H1 (cell line): Measurements from ENCODE around the gene TEAD2. TPM values are rescaled to one million over a fixed set of nuclear protein-coding genes. Genes with fewer than 3 reads are reported as not detected.
"Not testable (repeated sequence)": the region's sequence is repeated elsewhere in the genome, so short reads cannot be mapped to it uniquely, and the experiment has no call there.

Experiments used
- CTCF ChIA-PET: fragments of 300-600 bp; sonication (Branson Sonifier 250); formaldehyde crosslinking; loops from one replicate; lab custom pipeline; 2021; ENCODE audit not compliant: partially characterized antibody; lab: Charles Lee
- POLR2A ChIA-PET: fragments of 300-600 bp; sonication (Branson Sonifier 250); formaldehyde crosslinking; loops from one replicate; lab custom pipeline; 2021; ENCODE audit warnings: inconsistent platforms; ENCODE audit not compliant: partially characterized antibody; lab: Charles Lee
- DNase-seq, 2 experiments: peaks; one replicate each; pipeline versions ENCODE4 v3.0.0 to v3.0.0-alpha.2; 2010 to 2022; ENCODE audit warnings: low spot score in 2 of 2, low read depth in 1 of 2, mixed read lengths in 1 of 2
- FAIRE-seq: peaks from 2 replicates; lab custom pipeline; 2011; peaks lifted over from hg19 to GRCh38; lab: Jason Lieb, UNC
- H2AFZ ChIP-seq: 2 replicates; pipeline ENCODE4 v1.8.1; 2012; ENCODE audit warnings: low read length, inconsistent platforms
- H2AK5ac ChIP-seq: 2 replicates; pipeline ENCODE4 v1.6.1; 2013; ENCODE audit warnings: low read depth, low read length
- H2BK120ac ChIP-seq: replicated peaks from 2 replicates; pipeline ENCODE3; 2013; ENCODE audit warnings: low read depth, low read length, inconsistent platforms
- H2BK12ac ChIP-seq: 2 replicates; pipeline ENCODE4 v1.6.1; 2013; ENCODE audit warnings: low read depth, low read length
- H2BK15ac ChIP-seq: 2 replicates; pipeline ENCODE4 v1.6.1; 2013; ENCODE audit warnings: low read length
- H2BK20ac ChIP-seq: 2 replicates; pipeline ENCODE4 v1.6.1; 2013; ENCODE audit warnings: low read length
- H2BK5ac ChIP-seq: 2 replicates; pipeline ENCODE4 v1.6.1; 2013; ENCODE audit warnings: low read depth, low read length
- H3K14ac ChIP-seq: 2 replicates; pipeline ENCODE4 v1.6.1; 2013; ENCODE audit warnings: inconsistent platforms; ENCODE audit not compliant: insufficient read length
- H3K18ac ChIP-seq: 2 replicates; pipeline ENCODE4 v1.6.1; 2013; ENCODE audit warnings: low read length; ENCODE audit errors: extremely low read depth
- H3K23ac ChIP-seq: 2 replicates; pipeline ENCODE4 v1.6.1; 2013; ENCODE audit warnings: inconsistent platforms; ENCODE audit not compliant: insufficient read length
- H3K23me2 ChIP-seq: 2 replicates; pipeline ENCODE4 v1.6.1; 2013; ENCODE audit warnings: low read depth, low read length
- H3K27ac ChIP-seq: 2 replicates; pipeline ENCODE4 v1.6.1; 2011; ENCODE audit warnings: low read depth, low read length, inconsistent platforms
- H3K27me3 ChIP-seq, 4 experiments: replicated peaks in 1 of 4; 1 replicate in 1 of 4; 2 replicates in 3 of 4; pipeline versions ENCODE4 v1.6.1 to v1.8.1; 2011 to 2013; ENCODE audit warnings: low read length in 3 of 4, mild to moderate bottlenecking in 3 of 4, inconsistent platforms in 2 of 4, mixed read lengths in 2 of 4, moderate library complexity in 1 of 4; ENCODE audit not compliant: control insufficient read depth in 3 of 4, insufficient read depth in 3 of 4; ENCODE audit errors: extremely low read depth in 1 of 4
- H3K36me3 ChIP-seq, 4 experiments: 2 replicates each; pipeline versions ENCODE4 v1.6.1 to v1.8.1; 2011 to 2013; ENCODE audit warnings: mild to moderate bottlenecking in 4 of 4, low read length in 3 of 4, moderate library complexity in 2 of 4, control low read depth in 1 of 4, inconsistent platforms in 1 of 4; ENCODE audit not compliant: insufficient read depth in 4 of 4, control insufficient read depth in 2 of 4
- H3K4ac ChIP-seq: replicated peaks from 2 replicates; pipeline ENCODE3; 2013; ENCODE audit warnings: low read length, low read depth, mixed read lengths, inconsistent platforms; ENCODE audit not compliant: insufficient read length
- H3K4me1 ChIP-seq, 4 experiments: replicated peaks in 1 of 4; 1 replicate in 1 of 4; 2 replicates in 3 of 4; pipeline versions ENCODE4 v1.6.1 to v1.8.1; 2011 to 2013; ENCODE audit warnings: low read length in 3 of 4, inconsistent platforms in 2 of 4, mixed read lengths in 1 of 4; ENCODE audit not compliant: insufficient read depth in 4 of 4, control insufficient read depth in 3 of 4
- H3K4me2 ChIP-seq, 2 experiments: 2 replicates each; pipeline versions ENCODE4 v1.6.1 to v1.8.1; 2011 to 2013; ENCODE audit warnings: low read depth in 2 of 2, low read length in 2 of 2, control low read depth in 1 of 2, inconsistent platforms in 1 of 2, mild to moderate bottlenecking in 1 of 2; ENCODE audit not compliant: insufficient read depth in 1 of 2
- H3K4me3 ChIP-seq, 4 experiments: fragments of 200-600, 300-600 bp in 1 of 4; sonication (generic), shearing (Covaris generic), sonication (Bioruptor Twin) in 1 of 4; 2 replicates each; pipeline versions ENCODE4 v1.5.1 to v1.8.1; 2011 to 2016; ENCODE audit warnings: low read length in 4 of 4, low read depth in 3 of 4, control low read depth in 2 of 4, inconsistent platforms in 2 of 4, mild to moderate bottlenecking in 2 of 4, mixed read lengths in 1 of 4, moderate library complexity in 1 of 4; ENCODE audit not compliant: insufficient read depth in 2 of 4; ENCODE audit errors: extremely low read depth in 1 of 4
- H3K56ac ChIP-seq: replicated peaks from 2 replicates; pipeline ENCODE3; 2013; ENCODE audit warnings: low read depth, mild to moderate bottlenecking, mixed read lengths, low read length, inconsistent platforms; ENCODE audit not compliant: insufficient read length
- H3K79me1 ChIP-seq: 2 replicates; pipeline ENCODE4 v1.6.1; 2013; ENCODE audit warnings: low read depth, low read length, control low read depth
- H3K79me2 ChIP-seq, 2 experiments: 2 replicates each; pipeline versions ENCODE4 v1.6.1 to v1.8.1; 2012 to 2013; ENCODE audit warnings: low read length in 2 of 2, mild to moderate bottlenecking in 2 of 2, inconsistent platforms in 1 of 2; ENCODE audit not compliant: insufficient read depth in 2 of 2, control insufficient read depth in 1 of 2
- H3K9ac ChIP-seq, 4 experiments: replicated peaks in 1 of 4; 1 replicate in 1 of 4; 2 replicates in 3 of 4; pipeline versions ENCODE4 v1.6.1 to v1.8.1; 2011 to 2013; ENCODE audit warnings: low read depth in 3 of 4, low read length in 3 of 4, control low read depth in 2 of 4, mild to moderate bottlenecking in 2 of 4, moderate library complexity in 2 of 4, inconsistent platforms in 1 of 4; ENCODE audit errors: extremely low read depth in 1 of 4
- H3K9me3 ChIP-seq, 2 experiments: 2 replicates each; pipeline versions ENCODE4 v1.6.1 to v1.8.1; 2012 to 2013; ENCODE audit warnings: mild to moderate bottlenecking in 2 of 2, moderate library complexity in 2 of 2, control low read depth in 1 of 2, inconsistent platforms in 1 of 2, low read depth in 1 of 2, low read length in 1 of 2, mixed read lengths in 1 of 2; ENCODE audit not compliant: insufficient read depth in 2 of 2
- H4K20me1 ChIP-seq, 2 experiments: replicated peaks in 1 of 2; 2 replicates each; pipeline versions ENCODE3 to v1.8.1; 2011 to 2013; ENCODE audit warnings: inconsistent platforms in 2 of 2, low read length in 2 of 2, mild to moderate bottlenecking in 1 of 2; ENCODE audit not compliant: insufficient read depth in 2 of 2, control insufficient read depth in 1 of 2
- H4K5ac ChIP-seq: 2 replicates; pipeline ENCODE4 v1.6.1; 2013; ENCODE audit warnings: low read length, low read depth, mixed read lengths, inconsistent platforms; ENCODE audit not compliant: insufficient read length
- H4K8ac ChIP-seq: 2 replicates; pipeline ENCODE4 v1.8.0; 2013; ENCODE audit warnings: mild to moderate bottlenecking, moderate library complexity, low read length, inconsistent platforms; ENCODE audit not compliant: insufficient read depth; ENCODE audit errors: extremely low read depth
- H4K91ac ChIP-seq: replicated peaks from 2 replicates; pipeline ENCODE3; 2013; ENCODE audit warnings: low read length, mixed read lengths, inconsistent platforms; ENCODE audit not compliant: insufficient read length
- BRCA1 ChIP-seq: IDR thresholded peaks from 2 replicates; pipeline ENCODE4 v1.6.1; 2012; ENCODE audit warnings: low read depth, low read length, improper control_type of control experiment
- JUN ChIP-seq: IDR thresholded peaks from 2 replicates; pipeline ENCODE4 v1.6.1; 2011; ENCODE audit warnings: low read depth, mild to moderate bottlenecking, improper control_type of control experiment, low read length
- PHF8 ChIP-seq: fragments of 200-600 bp; sonication (generic); conservative IDR thresholded peaks from 2 replicates; pipeline ENCODE4 v1.7.1; 2012; ENCODE audit warnings: low read depth, mild to moderate bottlenecking, inconsistent platforms, low read length, moderate library complexity
- RBBP5 ChIP-seq: IDR thresholded peaks from 2 replicates; pipeline ENCODE4 v1.7.1; 2012; ENCODE audit warnings: low read depth, mild to moderate bottlenecking, inconsistent platforms, low read length, moderate library complexity, borderline replicate concordance
- SP4 ChIP-seq: IDR thresholded peaks from 2 replicates; pipeline ENCODE4 v1.6.1; 2012; ENCODE audit warnings: low read length, inconsistent platforms
- TAF1 ChIP-seq: IDR thresholded peaks from 2 replicates; pipeline ENCODE4 v1.6.1; 2011; ENCODE audit warnings: mild to moderate bottlenecking, low read depth, low read length
- TBP ChIP-seq: IDR thresholded peaks from 2 replicates; pipeline ENCODE4 v1.6.1; 2011; ENCODE audit warnings: low read depth, low read length, improper control_type of control experiment
- WGBS, 2 experiments: shearing (Covaris generic) in 1 of 2; methylation state at CpG; one replicate each; pipeline versions ENCODE4 v1.1.6 to v1.1.7; 2013 to 2015; ENCODE audit warnings: low lambda C conversion rate in 2 of 2, mixed read lengths in 2 of 2, inconsistent platforms in 1 of 2, low coverage in 1 of 2, missing lambda C conversion rate in 1 of 2; ENCODE audit not compliant: insufficient replicate concordance in 2 of 2, insufficient coverage in 1 of 2, insufficient read length in 1 of 2; ENCODE audit errors: extremely low coverage in 1 of 2, missing lambda C conversion rate in 1 of 2; 5-methylcytosine and 5-hydroxymethylcytosine counted together
- polyA plus RNA-seq, 7 experiments: library from polyadenylated mRNA; depleted of rRNA in 3 of 7; stranded (reverse) in 5 of 7; unstranded in 2 of 7; fragments of >200 nt in 5 of 7; fragments of 200-250 nt in 2 of 7; gene quantifications; 1 replicate in 5 of 7; 2 replicates in 1 of 7; 4 replicates in 1 of 7; pipeline versions ENCODE4 v1.2.1 to v1.2.3, GENCODE V29; 2011 to 2013; ENCODE audit warnings: missing spikeins in 2 of 7, mixed read lengths in 2 of 7
- total RNA-seq: library from RNA; stranded (reverse); fragmentation: NEBNext Ultra II Directional; extraction: Animal tissue kit (Norgen Biotek cat#: 25700); gene quantifications from 2 replicates; pipeline ENCODE4 v1.2.1, GENCODE V29; 2021

Gene TEAD2
- total and polyA plus RNA-seq, 2 of the 8 experiments (the other 6 are each of a cell fraction or from before 2014, with no cell fraction given), result 87.6 to 146 TPM

- TF ChIP-seq TAF1 (no peak), BRCA1 (no peak), TBP (no peak), RBBP5 (no peak), JUN (no peak), SP4 (no peak), PHF8 (no peak)
Measured at GRCh38 chr19:49326165-49326704, 36.0 kb downstream of the TEAD2 start (continued).

GRCh38 chr19:49325756-49326155 is 36.5 kb downstream of the TEAD2 start:
- not testable (repeated sequence) for H2AFZ ChIP-seq, H3K56ac ChIP-seq, H2AK5ac ChIP-seq, H4K20me1 ChIP-seq, H2BK120ac ChIP-seq, H3K79me2 ChIP-seq, H2BK20ac ChIP-seq, H3K9ac ChIP-seq, H3K4me1 ChIP-seq, H3K18ac ChIP-seq, FAIRE-seq, H3K4me2 ChIP-seq, H4K91ac ChIP-seq, H2BK12ac ChIP-seq, H2BK5ac ChIP-seq, H4K5ac ChIP-seq, H2BK15ac ChIP-seq, H3K23me2 ChIP-seq, H3K27me3 ChIP-seq, H3K4me3 ChIP-seq, H3K23ac ChIP-seq, H4K8ac ChIP-seq, H3K36me3 ChIP-seq, H3K4ac ChIP-seq, DNase-seq, H3K14ac ChIP-seq, H3K27ac ChIP-seq, H3K9me3 ChIP-seq, H3K79me1 ChIP-seq
- CTCF ChIA-PET, result interaction anchor here (0.6 to 3.1 kb wide), 5 partner anchors 11 to 99 kb away, joined by 3 to 11 read pairs (median 3); no protein-coding TSS in a partner anchor
- POLR2A ChIA-PET, result interaction anchor here (0.8 to 1.4 kb wide), 2 partner anchors 13 to 17 kb away, joined by 3 read pairs; no protein-coding TSS in a partner anchor
- WGBS, 2 experiments, result 92% methylated on average over 13 of the region's 13 CpGs; no CpG with 5 or more reads in 1 of the 2 experiments
